Thyroid gland (tissue), 4 donors: ENCODE data around the gene RILP.

Experiments
- CTCF ChIP-seq, 6 experiments: fragments of 200-600 bp in 3 of 6; fragments of 450-650 bp in 3 of 6; sonication (generic) in 3 of 6; IDR thresholded peaks; one replicate each; pipeline ENCODE4 v1.5.1; 2016 to 2019; ENCODE audit warnings: antibody characterized with exemption in 6 of 6, mild to moderate bottlenecking in 2 of 6, inconsistent platforms in 1 of 6, moderate library complexity in 1 of 6
- POLR2A ChIP-seq, 2 donors: fragments of 450-650 bp; IDR thresholded peaks; one replicate each; pipeline ENCODE4 v1.6.1; 2017; ENCODE audit warnings: antibody characterized with exemption in 2 of 2, mild to moderate bottlenecking in 2 of 2, moderate library complexity in 1 of 2

GRCh38 chr17:1649844-1650501, at the start of gene RILP:
- no peak for TF ChIP-seq CTCF (IDR thresholded peaks at IDR 0.05)
- peak; percentile 34 to 94 for TF ChIP-seq POLR2A (IDR thresholded peaks at IDR 0.05)
